ENCODE results near the gene RBM3.
"Not testable (repeated sequence)": the region's sequence is repeated elsewhere in the genome, so short reads cannot be mapped to it uniquely, and the experiment has no call there.

The RBM3 gene

DNA sequence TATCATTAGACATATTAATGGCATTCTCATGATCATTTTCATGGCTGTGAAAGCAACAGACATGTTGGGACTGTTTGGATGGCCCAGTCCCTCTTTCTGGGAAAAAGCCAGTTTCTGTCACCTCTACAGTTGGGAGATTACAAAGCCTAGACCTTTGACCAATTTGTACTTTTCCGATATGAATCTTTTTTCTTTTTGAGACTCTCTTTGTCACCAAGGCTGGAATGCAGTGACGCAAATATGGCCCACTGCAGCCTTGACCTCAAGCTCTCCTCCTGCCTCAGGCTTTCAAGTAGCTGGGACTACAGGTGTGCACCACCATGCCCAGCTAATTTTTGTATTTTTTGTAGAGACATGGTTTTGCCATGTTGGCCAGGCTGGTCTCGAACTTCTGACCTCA is 25.4 kb upstream of the RBM3 start:
- in situ Hi-C loops (cut with HindIII; ENCODE audit: low pct_ligation_motif_present, low sequenced_read_pairs), result no loop called here
- no peak for DNase-seq
- Histone ChIP-seq H3K27ac (no peak overlapping the region), H3K27me3 (replicated peaks) (no peaks in the 10 kb centered on the region), H3K36me3 (replicated peaks) (no peaks in the 10 kb centered on the region), H3K4me3 (ENCODE audit: low read depth, low read length) (no peak overlapping the region)
- TF ChIP-seq, protein P1, sequence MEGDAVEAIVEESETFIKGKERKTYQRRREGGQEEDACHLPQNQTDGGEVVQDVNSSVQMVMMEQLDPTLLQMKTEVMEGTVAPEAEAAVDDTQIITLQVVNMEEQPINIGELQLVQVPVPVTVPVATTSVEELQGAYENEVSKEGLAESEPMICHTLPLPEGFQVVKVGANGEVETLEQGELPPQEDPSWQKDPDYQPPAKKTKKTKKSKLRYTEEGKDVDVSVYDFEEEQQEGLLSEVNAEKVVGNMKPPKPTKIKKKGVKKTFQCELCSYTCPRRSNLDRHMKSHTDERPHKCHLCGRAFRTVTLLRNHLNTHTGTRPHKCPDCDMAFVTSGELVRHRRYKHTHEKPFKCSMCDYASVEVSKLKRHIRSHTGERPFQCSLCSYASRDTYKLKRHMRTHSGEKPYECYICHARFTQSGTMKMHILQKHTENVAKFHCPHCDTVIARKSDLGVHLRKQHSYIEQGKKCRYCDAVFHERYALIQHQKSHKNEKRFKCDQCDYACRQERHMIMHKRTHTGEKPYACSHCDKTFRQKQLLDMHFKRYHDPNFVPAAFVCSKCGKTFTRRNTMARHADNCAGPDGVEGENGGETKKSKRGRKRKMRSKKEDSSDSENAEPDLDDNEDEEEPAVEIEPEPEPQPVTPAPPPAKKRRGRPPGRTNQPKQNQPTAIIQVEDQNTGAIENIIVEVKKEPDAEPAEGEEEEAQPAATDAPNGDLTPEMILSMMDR (IDR thresholded peaks at IDR 0.05; ENCODE audit: low read depth, low read length, missing control alignments), result no peak

DNA sequence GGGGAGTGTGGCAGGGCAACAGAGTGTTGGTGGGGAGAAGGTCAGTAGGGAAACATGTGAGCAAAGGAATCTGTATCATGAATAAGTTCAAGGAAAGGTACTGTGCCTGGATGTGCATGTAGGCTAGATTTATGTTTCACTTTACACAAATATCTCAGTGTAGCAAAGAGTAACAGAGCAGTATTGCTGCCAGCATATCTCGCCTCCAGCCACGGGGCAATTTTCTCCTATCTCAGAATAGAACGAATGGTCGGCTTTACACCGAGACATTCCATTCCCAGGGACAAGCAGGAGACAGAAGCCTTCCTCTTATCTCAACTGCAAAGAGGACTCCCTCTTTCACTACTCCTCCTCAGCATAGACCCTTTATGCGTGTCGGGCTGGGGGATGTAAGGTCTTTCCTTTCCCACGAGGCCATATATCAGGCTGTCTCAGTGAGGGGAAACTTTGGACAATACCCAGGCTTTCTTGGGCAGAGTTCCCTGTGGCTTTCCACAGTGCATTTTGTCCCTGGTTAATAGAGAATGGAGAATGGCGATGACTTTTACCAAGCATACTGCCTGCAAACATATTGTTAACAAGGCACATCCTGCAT is 18.5 kb upstream of the RBM3 start:
- H3K27me3 ChIP-seq (replicated peaks); H3K27ac ChIP-seq; H3K4me3 ChIP-seq (ENCODE audit: low read depth, low read length); DNase-seq; in situ Hi-C loops (cut with HindIII; ENCODE audit: low pct_ligation_motif_present, low sequenced_read_pairs); H3K36me3 ChIP-seq (replicated peaks): not testable (repeated sequence)

DNA sequence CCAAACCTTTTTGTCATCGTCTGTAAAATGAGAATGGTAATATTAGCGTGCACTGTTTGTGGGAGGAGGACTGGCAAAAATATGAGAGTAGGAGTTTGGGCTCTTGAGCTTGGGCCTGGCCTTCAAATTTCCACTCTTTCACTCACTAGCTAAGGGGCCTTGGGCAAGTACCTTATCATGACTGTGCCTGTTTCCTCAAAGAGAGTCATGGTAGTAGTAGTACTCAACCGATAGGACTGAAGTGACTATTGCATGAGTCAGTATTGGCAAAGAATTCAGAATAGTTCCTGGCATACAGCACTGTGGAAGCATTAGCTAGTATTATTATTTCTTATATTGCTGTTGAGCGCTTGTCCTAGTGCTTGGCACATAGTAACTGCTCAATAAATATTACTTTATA is 16.0 kb upstream of the RBM3 start:
- no peak overlapping the region for H3K4me3 ChIP-seq (ENCODE audit: low read depth, low read length)
- peak; percentile 65 for DNase-seq
- H3K27me3 ChIP-seq (replicated peaks), result no peaks in the 10 kb centered on the region
- peak overlapping the region; percentile 7 for H3K27ac ChIP-seq
- H3K36me3 ChIP-seq (replicated peaks), result peaks cover 6% of the 10 kb centered on the region
- in situ Hi-C loops (cut with HindIII; ENCODE audit: low pct_ligation_motif_present, low sequenced_read_pairs), result no loop called here
- TF ChIP-seq, protein P1 (IDR thresholded peaks at IDR 0.05; ENCODE audit: low read depth, low read length, missing control alignments), result no peak

DNA sequence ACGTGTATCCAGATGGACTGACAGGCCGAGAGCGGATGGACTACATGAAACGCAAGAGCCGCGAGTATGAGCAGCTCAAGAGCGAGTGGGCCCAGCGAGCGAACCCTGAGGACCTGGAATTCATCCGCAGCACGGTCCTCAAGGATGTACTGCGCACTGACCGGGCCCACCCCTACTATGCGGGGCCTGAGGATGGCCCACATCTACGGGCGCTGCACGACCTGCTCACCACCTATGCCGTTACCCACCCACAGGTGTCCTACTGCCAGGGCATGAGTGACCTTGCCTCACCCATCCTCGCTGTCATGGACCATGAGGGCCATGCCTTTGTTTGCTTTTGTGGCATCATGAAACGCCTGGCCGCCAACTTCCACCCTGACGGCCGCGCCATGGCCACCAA is 14.6 kb upstream of the RBM3 start:
- no peak for DNase-seq
- peaks cover 8% of the 10 kb centered on the region for H3K36me3 ChIP-seq (replicated peaks)
- TF ChIP-seq, protein P1 (IDR thresholded peaks at IDR 0.05; ENCODE audit: low read depth, low read length, missing control alignments), result no peak
- H3K27me3 ChIP-seq (replicated peaks), result no peaks in the 10 kb centered on the region
- no peak overlapping the region for H3K27ac ChIP-seq
- no peak overlapping the region for H3K4me3 ChIP-seq (ENCODE audit: low read depth, low read length)
- in situ Hi-C loops (cut with HindIII; ENCODE audit: low pct_ligation_motif_present, low sequenced_read_pairs), result no loop called here

DNA sequence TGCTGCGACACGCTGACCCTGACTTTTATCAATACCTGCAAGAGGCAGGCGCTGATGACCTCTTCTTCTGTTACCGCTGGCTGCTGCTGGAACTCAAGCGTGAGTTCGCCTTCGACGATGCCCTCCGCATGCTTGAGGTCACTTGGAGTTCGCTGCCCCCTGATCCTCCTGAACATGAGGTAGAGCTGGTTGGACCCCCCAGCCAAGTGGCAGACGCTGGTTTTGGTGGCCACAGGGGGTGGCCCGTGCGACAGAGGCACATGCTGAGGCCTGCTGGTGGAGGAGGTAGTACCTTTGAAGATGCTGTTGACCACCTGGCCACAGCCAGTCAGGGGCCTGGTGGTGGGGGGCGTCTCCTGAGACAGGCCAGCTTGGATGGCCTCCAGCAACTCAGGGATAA is 14.2 kb upstream of the RBM3 start:
- in situ Hi-C loops (cut with HindIII; ENCODE audit: low pct_ligation_motif_present, low sequenced_read_pairs), result no loop called here

DNA sequence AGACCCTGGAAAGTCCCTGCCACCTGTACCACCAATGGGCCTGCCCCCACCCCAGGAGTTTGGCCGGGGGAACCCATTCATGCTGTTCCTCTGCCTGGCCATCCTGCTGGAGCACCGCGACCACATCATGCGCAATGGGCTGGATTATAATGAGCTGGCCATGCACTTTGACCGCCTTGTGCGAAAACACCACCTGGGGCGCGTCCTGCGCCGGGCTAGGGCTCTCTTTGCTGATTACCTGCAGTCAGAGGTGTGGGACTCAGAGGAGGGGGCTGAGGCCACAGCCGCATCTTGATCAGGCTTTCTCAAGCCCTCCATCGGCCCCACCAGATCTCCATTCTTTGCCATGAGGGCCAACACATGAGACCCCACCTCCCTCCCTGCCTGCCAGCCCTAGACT is 13.6 kb upstream of the RBM3 start:
- H3K36me3 ChIP-seq (replicated peaks), result peaks cover 8% of the 10 kb centered on the region

More for the DNA sequence above, 14.2 kb upstream of the RBM3 start:
- H3K4me3 ChIP-seq (ENCODE audit: low read depth, low read length), result no peak overlapping the region
- TF ChIP-seq, protein P1 (IDR thresholded peaks at IDR 0.05; ENCODE audit: low read depth, low read length, missing control alignments), result no peak
- no peaks in the 10 kb centered on the region for H3K27me3 ChIP-seq (replicated peaks)
- DNase-seq, result no peak
- peaks cover 8% of the 10 kb centered on the region for H3K36me3 ChIP-seq (replicated peaks)
- no peak overlapping the region for H3K27ac ChIP-seq

More for the DNA sequence above, 13.6 kb upstream of the RBM3 start:
- no peak overlapping the region for H3K4me3 ChIP-seq (ENCODE audit: low read depth, low read length)
- H3K27ac ChIP-seq, result no peak overlapping the region
- in situ Hi-C loops (cut with HindIII; ENCODE audit: low pct_ligation_motif_present, low sequenced_read_pairs), result no loop called here
- no peaks in the 10 kb centered on the region for H3K27me3 ChIP-seq (replicated peaks)
- no peak for DNase-seq
- TF ChIP-seq, protein P1 (IDR thresholded peaks at IDR 0.05; ENCODE audit: low read depth, low read length, missing control alignments), result no peak

All from brain microvascular endothelial cell (primary cell).